GM21390 (cell line): ENCODE data around the gene SPESP1.

Experiments
- ATAC-seq: cut with Tn5 transposase; IDR thresholded peaks from one replicate; pipeline ENCODE4 v1.9.1; 2021; ENCODE audit not compliant: unreplicated experiment

SPESP1 gene

DNA sequence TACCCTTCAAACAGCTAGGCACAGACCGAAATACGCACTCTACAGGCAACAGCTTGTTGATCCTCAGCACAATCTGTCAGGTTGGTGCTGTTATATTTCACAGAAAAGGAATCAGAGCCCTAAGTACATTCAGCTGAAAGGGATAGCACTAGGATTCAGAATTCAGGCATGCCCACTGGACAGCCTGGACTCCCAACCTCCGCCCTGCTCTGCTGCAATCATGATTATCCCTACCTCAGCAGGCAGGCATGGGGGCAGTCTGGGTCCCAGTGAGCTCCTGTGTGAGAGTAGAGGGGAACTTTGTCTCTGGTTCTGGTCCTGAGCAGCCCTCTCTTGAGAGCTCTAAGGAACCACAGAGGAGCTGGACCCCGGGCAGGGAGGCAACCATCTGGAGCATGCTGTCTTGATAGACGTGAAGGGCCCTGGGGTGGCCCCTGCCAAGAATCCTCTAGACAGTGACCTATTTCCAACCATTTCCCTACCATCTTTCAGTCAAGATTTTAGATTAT lies 60.7 kb downstream of the SPESP1 start:
- no peak for ATAC-seq

DNA sequence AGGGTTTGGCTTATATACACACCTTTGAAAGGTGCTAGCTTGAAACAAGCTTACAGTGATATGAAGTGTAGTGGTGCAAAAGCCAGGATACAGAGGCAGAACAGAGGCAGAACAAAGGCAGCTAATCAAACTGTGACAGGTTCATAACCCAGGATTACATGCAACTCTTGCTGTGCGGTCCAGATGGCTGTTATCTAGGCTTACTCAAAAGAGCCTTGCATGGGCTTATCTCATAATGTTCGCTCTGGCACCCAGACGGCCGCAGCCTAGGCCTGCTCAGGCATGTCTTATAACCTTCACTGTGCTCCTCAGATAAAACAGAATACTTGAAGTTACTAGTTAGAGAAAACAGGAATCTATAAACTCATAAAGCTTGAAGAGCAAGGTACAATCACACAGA lies 61.4 kb downstream of the SPESP1 start:
- no peak for ATAC-seq

DNA sequence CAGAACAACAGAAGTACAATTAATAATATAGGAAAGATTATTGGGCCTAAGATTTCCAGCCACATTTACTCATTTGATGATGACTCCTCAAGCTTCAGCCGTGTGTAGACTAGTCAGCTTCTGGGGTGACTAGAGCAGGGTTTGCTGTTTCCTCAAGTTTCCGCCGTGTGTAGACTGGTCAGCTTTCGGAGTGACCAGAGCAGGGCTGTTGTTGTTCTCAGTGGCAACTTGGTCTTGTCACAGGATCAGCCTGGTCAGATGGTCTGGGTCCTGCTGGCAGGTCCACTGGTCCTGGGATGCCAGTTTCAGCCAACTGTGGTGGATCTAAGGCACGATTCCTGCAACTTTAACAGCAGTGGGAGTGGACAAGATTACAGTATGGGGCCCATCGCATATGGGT lies 62.4 kb downstream of the SPESP1 start:
- no peak for ATAC-seq

DNA sequence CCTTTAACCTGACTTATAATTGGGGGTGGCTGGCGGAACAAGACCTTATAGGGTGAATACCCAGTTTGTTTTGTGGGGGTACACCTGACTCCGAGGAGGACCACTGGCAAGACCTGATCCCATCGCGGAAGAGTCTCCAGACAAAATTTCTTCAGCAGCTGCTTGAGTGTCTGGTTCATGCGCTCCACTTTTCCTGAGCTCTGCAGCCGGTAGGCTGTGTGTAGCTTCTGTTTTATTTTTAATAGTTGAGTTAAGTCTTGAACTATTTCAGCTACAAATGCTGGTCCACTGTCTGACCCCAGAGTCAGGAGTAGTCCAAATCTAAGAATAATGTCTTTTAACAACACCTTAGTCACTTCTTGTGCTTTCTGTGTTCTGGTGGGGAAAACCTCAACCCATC lies 63.0 kb downstream of the SPESP1 start:
- no peak for ATAC-seq

DNA sequence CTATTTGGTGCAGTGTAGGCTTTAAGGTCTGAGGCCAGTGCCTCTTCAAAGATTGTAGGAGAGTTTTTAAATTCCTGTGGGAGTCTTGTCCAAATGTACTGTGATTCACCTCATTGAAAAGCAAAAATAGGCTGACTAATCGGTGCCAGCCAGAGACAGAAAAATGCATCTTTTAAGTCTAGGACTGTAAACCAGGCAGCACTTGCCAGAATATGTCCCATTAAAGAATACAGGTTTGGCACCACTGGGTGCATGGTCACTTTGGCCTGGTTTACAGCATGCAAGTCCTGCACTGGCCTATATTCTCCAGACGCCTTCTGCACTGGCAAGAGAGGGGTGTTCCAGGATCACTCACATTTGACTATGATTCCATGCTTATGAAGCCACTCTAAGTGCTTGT lies 63.8 kb downstream of the SPESP1 start:
- ATAC-seq, result no peak

DNA sequence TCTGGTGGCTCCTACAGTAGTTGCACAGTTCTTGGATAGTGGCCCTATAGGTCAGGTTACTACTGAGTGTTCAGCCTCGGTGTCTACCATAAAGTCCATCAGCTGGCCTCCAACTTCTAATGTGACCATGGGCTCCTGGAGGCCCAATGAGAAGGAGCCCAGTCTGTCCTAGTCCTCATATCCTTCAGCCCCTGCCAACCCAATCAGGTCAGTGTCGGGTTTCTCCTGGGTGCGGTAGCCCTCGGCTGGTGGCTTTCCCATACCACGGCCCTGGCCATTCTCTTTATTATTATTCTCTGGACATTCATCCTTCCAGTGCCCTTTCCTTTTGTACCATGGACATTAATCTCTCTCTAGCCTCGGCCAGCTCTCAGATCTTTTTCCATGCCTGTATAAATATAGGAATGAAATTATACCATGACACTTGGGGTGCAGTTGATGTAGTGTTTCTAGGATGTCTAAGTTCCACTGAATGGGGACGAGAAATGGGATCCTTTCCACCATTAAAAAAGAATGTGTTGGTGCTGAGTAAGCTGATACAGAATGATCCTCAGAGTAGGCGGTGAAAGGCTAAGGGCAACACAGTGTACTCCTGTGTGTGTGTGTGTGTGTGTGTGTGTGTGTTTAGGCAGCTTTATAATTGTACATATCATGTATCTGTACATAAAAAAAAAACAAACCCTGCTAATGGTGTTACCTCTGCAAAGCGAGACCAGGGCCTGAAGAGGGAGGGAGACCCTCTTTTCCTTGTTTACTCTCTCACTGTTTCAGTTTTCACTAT lies 64.8 kb downstream of the SPESP1 start:
- ATAC-seq, result no peak
